GM12878 (cell line): Measurements from ENCODE around the gene PPP1CC.

Experiments used
- BCL11A ChIP-seq: IDR thresholded peaks from 2 replicates; pipeline ENCODE4 v1.6.1; 2011; ENCODE audit warnings: low read depth, low read length
- CREB1 ChIP-seq: IDR thresholded peaks from 2 replicates; pipeline ENCODE4 v1.6.1; 2012; ENCODE audit warnings: low read depth, mild to moderate bottlenecking, inconsistent platforms
- DPF2 ChIP-seq: fragments of 450-650 bp; IDR thresholded peaks from 2 replicates; pipeline ENCODE4 v1.6.1; 2017; ENCODE audit warnings: mild to moderate bottlenecking
- FOXK2 ChIP-seq: fragments of 450-650 bp; IDR thresholded peaks from 2 replicates; pipeline ENCODE4 v1.6.1; 2017; ENCODE audit warnings: mild to moderate bottlenecking, moderate library complexity
- NBN ChIP-seq: fragments of 450-650 bp; IDR thresholded peaks from 2 replicates; pipeline ENCODE4 v1.6.1; 2016
- NR2C1 ChIP-seq: fragments of 450-650 bp; IDR thresholded peaks from 2 replicates; pipeline ENCODE4 v1.6.1; 2017; ENCODE audit warnings: antibody characterized with exemption, mild to moderate bottlenecking, moderate library complexity
- NRF1 ChIP-seq: conservative IDR thresholded peaks from 2 replicates; pipeline ENCODE4 v1.6.1; 2011; ENCODE audit warnings: mild to moderate bottlenecking, low read depth, low read length, improper control_type of control experiment
- PAX8 ChIP-seq: fragments of 450-650 bp; IDR thresholded peaks from 2 replicates; pipeline ENCODE4 v1.6.1; 2017; ENCODE audit warnings: mild to moderate bottlenecking, moderate library complexity
- RCOR1 ChIP-seq: conservative IDR thresholded peaks from 2 replicates; pipeline ENCODE4 v1.6.1; 2012; ENCODE audit warnings: low read depth, low read length, improper control_type of control experiment
- RFX5 ChIP-seq: IDR thresholded peaks from 2 replicates; pipeline ENCODE4 v1.6.1; 2011; ENCODE audit warnings: low read depth, low read length, improper control_type of control experiment
- TF ChIP-seq, protein P1 (sequence below), 3 experiments: IDR thresholded peaks in 2 of 3; conservative IDR thresholded peaks in 1 of 3; 2 replicates each; pipeline ENCODE4 v1.5.1; 2011; ENCODE audit warnings: low read depth in 3 of 3, low read length in 3 of 3, mild to moderate bottlenecking in 3 of 3, control low read depth in 2 of 3, moderate library complexity in 2 of 3, inconsistent platforms in 1 of 3, mixed read lengths in 1 of 3; ENCODE audit not compliant: control insufficient read depth in 2 of 3, insufficient read depth in 1 of 3; ENCODE audit errors: extremely low read depth in 1 of 3
- TF ChIP-seq, protein P2 (sequence below): fragments of 450-650 bp; IDR thresholded peaks from 2 replicates; pipeline ENCODE4 v1.6.1; 2017; ENCODE audit warnings: antibody characterized with exemption, mild to moderate bottlenecking, moderate library complexity
- TF ChIP-seq, protein P3 (sequence below): fragments of 450-650 bp; IDR thresholded peaks from 2 replicates; pipeline ENCODE4 v1.6.1; 2016; ENCODE audit warnings: mild to moderate bottlenecking, moderate library complexity, borderline replicate concordance

DNA sequence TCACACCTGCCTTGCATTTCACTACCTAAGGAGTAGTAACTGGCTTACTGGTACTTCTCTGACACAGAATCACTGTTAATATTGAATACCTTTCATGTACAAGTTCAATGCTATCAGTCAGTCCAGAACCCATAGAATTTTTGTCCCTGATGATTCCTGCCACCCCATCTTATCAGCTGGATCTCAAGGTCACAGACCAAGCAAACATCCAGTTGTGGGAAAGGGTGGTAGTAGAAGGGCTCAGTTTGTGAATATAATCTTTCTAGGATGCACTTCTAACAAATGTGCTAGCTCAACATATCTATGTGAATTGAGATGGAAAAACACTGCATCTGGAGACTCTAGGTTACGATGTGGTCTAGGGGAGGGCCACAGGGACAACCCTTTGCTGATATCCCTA lies 14.1 kb downstream of the PPP1CC start:
- TF ChIP-seq FOXK2 (no peak), BCL11A (no peak), PAX8 (no peak), RFX5 (no peak), NBN (no peak), RCOR1 (no peak), CREB1 (no peak), NRF1 (no peak), DPF2 (no peak), NR2C1 (no peak)
- TF ChIP-seq, protein P1, sequence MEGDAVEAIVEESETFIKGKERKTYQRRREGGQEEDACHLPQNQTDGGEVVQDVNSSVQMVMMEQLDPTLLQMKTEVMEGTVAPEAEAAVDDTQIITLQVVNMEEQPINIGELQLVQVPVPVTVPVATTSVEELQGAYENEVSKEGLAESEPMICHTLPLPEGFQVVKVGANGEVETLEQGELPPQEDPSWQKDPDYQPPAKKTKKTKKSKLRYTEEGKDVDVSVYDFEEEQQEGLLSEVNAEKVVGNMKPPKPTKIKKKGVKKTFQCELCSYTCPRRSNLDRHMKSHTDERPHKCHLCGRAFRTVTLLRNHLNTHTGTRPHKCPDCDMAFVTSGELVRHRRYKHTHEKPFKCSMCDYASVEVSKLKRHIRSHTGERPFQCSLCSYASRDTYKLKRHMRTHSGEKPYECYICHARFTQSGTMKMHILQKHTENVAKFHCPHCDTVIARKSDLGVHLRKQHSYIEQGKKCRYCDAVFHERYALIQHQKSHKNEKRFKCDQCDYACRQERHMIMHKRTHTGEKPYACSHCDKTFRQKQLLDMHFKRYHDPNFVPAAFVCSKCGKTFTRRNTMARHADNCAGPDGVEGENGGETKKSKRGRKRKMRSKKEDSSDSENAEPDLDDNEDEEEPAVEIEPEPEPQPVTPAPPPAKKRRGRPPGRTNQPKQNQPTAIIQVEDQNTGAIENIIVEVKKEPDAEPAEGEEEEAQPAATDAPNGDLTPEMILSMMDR (IDR thresholded peaks at IDR 0.05 in 2 of 3, conservative IDR thresholded peaks at IDR 0.05 in 1 of 3; ENCODE audit: control insufficient read depth in 2 of 3, extremely low read depth in 1 of 3, insufficient read depth in 1 of 3, low read depth in 3 of 3, low read length in 3 of 3) = no peak
- TF ChIP-seq, protein P2, sequence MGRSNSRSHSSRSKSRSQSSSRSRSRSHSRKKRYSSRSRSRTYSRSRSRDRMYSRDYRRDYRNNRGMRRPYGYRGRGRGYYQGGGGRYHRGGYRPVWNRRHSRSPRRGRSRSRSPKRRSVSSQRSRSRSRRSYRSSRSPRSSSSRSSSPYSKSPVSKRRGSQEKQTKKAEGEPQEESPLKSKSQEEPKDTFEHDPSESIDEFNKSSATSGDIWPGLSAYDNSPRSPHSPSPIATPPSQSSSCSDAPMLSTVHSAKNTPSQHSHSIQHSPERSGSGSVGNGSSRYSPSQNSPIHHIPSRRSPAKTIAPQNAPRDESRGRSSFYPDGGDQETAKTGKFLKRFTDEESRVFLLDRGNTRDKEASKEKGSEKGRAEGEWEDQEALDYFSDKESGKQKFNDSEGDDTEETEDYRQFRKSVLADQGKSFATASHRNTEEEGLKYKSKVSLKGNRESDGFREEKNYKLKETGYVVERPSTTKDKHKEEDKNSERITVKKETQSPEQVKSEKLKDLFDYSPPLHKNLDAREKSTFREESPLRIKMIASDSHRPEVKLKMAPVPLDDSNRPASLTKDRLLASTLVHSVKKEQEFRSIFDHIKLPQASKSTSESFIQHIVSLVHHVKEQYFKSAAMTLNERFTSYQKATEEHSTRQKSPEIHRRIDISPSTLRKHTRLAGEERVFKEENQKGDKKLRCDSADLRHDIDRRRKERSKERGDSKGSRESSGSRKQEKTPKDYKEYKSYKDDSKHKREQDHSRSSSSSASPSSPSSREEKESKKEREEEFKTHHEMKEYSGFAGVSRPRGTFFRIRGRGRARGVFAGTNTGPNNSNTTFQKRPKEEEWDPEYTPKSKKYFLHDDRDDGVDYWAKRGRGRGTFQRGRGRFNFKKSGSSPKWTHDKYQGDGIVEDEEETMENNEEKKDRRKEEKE = no peak
- TF ChIP-seq, protein P3, sequence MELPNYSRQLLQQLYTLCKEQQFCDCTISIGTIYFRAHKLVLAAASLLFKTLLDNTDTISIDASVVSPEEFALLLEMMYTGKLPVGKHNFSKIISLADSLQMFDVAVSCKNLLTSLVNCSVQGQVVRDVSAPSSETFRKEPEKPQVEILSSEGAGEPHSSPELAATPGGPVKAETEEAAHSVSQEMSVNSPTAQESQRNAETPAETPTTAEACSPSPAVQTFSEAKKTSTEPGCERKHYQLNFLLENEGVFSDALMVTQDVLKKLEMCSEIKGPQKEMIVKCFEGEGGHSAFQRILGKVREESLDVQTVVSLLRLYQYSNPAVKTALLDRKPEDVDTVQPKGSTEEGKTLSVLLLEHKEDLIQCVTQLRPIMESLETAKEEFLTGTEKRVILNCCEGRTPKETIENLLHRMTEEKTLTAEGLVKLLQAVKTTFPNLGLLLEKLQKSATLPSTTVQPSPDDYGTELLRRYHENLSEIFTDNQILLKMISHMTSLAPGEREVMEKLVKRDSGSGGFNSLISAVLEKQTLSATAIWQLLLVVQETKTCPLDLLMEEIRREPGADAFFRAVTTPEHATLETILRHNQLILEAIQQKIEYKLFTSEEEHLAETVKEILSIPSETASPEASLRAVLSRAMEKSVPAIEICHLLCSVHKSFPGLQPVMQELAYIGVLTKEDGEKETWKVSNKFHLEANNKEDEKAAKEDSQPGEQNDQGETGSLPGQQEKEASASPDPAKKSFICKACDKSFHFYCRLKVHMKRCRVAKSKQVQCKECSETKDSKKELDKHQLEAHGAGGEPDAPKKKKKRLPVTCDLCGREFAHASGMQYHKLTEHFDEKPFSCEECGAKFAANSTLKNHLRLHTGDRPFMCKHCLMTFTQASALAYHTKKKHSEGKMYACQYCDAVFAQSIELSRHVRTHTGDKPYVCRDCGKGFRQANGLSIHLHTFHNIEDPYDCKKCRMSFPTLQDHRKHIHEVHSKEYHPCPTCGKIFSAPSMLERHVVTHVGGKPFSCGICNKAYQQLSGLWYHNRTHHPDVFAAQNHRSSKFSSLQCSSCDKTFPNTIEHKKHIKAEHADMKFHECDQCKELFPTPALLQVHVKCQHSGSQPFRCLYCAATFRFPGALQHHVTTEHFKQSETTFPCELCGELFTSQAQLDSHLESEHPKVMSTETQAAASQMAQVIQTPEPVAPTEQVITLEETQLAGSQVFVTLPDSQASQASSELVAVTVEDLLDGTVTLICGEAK = no peak
